VCaP (cell line): Measurements from ENCODE around the gene TMEM80.

ENCODE experiments used
- H3K27ac ChIP-seq: fragments of 450-650 bp; 2 replicates; pipeline ENCODE4 v1.5.1; 2017
- CTCF ChIP-seq: fragments of 450-650 bp; conservative IDR thresholded peaks from 2 replicates; pipeline ENCODE4 v1.5.1; 2017; ENCODE audit warnings: mild to moderate bottlenecking, moderate library complexity

The TMEM80 gene

GRCh38 chr11:686451-687243 is 9.0 kb upstream of the TMEM80 start:
- H3K27ac ChIP-seq = no peak overlapping the region
- no peak for TF ChIP-seq CTCF

- TF ChIP-seq CTCF = no peak
- no peak overlapping the region for H3K27ac ChIP-seq
These were observed 7.9 kb upstream of the TMEM80 start for GRCh38 chr11:687751-688150.

- H3K27ac ChIP-seq = no peak overlapping the region
- TF ChIP-seq CTCF = no peak
These were observed 6.9 kb upstream of the TMEM80 start for GRCh38 chr11:688681-689080.

GRCh38 chr11:689625-690024 is 6.0 kb upstream of the TMEM80 start:
- peak overlapping the region; percentile 45 for H3K27ac ChIP-seq
- TF ChIP-seq CTCF = no peak

GRCh38 chr11:690244-690643 is 5.4 kb upstream of the TMEM80 start:
- peak overlapping the region; percentile 36; the same call in 1 of the 2 replicates for H3K27ac ChIP-seq

- peak overlapping the region; percentile 36 for H3K27ac ChIP-seq
- TF ChIP-seq CTCF = no peak
These were observed 4.6 kb upstream of the TMEM80 start for GRCh38 chr11:690738-691633.

GRCh38 chr11:691710-692590 is 3.7 kb upstream of the TMEM80 start:
- no peak for TF ChIP-seq CTCF
- H3K27ac ChIP-seq = peak overlapping the region; percentile 36
